NCI-H748 (cell line): Measurements from ENCODE around the gene CD244.

Experiments
- DNase-seq: peaks from one replicate; lab custom pipeline; 2025; ENCODE audit not compliant: unreplicated experiment; lab: John Stamatoyannopoulos, UW

CD244 gene

DNA sequence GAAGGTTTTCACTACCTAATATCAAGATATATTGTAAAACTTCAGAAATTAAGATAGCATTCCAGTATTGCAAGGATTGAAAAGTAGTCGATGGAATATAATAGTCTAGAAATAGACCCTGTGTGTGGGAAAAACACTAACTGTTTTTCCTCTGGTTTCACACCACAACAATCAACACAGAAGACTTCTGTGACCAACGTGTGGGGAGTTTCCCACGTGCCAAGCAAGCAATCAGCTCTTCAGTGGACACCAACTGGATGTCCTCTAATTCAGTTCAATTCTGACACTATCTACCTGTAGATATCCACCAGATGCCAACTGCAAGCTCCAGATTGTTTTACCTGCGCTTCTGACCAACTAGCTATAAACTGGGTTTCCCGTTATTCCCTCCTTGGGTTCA, 12.1 kb downstream of the CD244 start:
- DNase-seq: no peak

DNA sequence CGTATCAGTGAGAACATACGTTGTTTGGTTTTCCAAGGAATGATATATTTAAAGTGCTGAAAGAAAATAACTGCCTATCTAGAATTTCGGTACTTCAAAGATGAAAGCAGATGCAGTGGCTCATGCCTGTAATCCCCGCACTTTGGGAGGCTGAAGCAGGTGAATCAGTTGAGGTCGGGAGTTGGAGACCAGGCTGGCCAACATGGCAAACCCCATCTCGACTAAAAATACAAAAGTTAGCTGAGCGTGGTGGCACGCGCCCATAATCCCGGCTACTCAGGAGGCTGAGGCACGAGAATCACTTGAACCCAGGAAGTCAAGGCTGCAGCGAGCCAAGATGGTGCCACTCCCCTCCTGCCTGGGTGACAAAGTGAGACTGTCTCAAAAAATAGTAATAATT, 16.4 kb downstream of the CD244 start:
- DNase-seq: no peak

DNA sequence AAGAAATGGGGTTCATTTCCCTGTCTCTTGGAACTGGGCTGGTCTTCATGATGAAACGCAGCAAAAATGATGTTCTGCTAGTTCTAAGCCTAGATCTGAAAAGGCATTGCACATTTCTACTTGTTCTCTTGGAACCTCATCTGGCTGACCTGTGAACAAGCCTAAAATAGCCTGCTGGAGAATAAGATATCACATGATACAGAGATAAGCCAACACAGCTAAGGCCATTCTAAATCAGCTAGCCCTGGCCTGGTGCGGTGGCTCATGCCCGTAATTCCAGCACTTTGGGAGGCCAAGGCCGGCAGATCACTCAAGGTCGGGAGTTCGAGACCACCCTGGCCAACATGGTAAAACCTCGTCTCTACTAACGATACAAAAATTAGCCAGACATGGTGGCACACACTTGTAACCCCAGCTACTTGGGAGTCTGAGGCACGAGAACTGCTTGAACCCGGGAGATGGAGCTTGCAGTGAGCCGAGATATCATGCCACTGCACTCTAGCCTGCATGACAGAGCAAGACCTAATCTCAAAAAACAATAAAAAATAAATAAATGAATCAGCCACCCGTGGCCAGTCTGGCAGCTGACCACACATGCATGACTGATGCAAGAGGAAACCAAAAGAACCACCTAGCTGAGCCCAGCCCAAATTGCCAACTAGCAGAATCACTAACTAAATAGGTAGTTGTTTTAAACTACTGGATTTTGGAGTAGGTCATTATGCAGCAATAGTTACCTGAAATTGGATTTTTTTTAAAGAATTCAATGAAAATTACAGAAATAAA, 18.0 kb downstream of the CD244 start:
- no peak for DNase-seq

DNA sequence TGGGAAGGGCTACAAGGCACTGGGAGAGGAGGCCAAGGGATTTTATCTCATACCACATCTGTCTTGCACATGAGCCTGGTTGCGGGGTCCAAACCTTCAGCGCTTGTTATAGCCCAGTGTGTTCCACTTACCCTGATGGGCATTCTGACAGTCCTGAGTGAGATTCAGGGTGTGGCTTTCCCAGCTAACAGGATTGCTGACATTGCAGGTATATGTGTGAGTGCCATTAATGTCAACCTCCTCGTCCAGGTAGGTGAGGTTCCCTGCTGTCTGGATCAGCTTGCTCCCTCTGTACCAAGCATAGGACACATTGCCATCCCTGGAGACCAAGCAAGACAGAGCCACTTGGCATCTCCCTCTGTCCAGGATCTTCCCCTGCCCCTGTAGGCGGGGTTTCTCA, 21.6 kb downstream of the CD244 start:
- DNase-seq: no peak

DNA sequence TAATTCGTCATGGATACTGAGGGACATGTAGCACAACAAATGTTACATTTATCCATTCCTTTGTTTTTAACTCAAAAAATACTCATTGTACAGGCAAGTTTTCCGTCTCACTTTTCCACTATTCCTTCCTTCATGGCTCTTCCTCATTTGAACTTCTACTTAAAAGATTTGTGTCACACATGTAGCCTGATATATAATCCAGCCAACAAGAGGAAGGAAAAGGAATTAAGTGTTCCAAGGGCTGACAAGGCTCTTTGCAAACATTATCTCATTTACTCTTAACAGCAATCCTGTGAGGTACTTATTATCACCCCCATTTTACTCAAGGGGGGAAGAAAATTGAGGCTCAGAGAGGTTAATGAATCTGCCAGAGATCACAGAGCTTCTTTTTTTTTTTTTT, 22.9 kb downstream of the CD244 start:
- DNase-seq: no peak

DNA sequence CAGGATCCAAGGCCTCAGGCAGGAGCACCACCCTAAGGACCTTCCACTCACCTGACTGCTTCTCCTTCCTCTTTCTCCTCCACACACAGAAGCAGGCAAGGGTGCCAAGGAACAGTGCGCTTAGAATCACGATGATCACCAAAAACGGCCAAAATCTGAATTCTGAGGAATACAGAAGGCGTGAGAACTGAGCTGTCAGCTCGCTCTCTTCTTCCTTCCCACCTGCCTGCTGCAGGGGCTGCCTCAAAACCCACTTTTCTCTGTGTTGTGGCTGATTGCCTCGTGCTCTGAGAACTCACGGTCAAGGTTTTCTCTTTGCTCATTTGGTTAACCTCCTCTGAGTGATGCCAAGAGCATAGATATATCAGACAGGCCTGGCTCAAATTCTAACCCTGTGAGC, 23.8 kb downstream of the CD244 start:
- DNase-seq: no peak

DNA sequence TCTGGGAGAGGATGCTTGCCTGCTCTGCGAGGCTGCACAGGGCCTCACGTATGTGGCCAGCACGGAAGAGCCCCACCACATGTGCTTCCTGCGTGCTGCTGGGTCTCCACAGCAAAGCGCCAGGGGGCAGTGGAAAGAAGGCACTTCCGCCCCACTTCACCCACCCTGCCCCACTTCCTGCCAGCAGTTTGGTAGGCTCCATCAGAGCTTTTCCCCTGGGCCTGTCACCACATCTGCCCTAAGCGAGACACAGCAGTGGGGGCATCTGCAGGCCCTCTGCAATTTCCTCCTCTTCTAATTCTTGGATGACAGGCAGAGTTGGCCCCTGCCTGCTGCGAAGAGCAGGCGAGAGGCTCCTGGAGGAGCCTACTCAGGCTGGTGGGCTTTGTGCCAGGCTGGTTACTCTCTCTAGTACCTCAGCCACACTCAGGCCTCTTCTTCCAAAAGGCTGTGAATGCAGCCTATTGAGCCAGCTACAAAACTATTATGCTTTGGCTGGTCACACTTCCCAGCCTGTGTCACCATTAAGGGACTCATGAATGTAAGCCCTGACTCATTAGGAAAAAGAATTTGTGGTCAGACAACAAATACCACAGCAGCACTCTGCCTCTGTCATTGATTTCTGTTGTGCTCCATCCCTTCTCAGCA, 25.0 kb downstream of the CD244 start:
- DNase-seq: no peak

DNA sequence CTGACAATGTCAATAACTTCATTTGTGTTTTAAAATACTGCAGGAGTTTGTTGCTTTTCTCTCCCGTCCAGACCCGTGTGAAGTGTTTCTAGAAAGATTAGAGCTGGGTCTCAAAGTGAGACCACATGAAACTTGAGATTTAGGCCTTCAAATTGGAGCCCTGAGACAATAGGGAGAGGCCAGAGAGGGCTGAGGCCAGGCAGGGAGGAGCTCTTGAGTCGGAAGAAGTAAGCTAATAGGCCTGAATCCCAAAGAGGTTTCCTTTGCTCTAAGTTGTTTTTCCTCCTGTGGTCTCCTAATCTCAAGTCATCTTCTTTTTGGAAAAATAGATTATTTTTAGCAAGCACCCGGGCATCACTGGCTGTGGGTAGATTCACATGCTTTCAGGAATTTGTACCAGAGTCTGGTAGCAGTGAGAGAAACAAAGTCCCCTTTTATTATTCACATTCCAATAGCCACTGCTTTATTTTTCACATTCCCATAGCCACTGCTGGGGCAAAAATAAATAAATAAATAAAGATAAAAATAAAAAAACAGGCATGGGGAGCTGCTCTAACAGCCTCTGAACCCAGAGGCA, 25.6 kb downstream of the CD244 start:
- DNase-seq: no peak

DNA sequence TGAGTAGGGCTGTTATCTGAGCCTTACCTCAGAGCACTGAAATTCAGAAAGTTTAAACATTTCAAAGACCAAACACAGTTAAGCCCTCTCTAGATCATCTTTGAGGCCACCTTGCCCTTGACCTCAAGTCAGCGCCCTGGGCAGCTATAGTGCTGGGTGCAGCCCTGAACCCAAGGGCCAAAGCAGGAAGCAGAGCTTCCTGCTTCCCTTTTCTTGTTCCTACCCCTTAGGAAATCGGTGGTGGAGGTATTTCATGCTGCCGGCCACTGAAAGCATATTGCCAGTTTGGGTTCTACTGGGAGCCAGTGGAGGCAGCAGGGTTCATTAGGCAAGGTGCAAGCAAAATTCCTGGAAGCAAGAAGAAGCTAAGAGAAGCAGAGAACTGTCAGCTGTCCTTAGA, 26.1 kb downstream of the CD244 start:
- no peak for DNase-seq

DNA sequence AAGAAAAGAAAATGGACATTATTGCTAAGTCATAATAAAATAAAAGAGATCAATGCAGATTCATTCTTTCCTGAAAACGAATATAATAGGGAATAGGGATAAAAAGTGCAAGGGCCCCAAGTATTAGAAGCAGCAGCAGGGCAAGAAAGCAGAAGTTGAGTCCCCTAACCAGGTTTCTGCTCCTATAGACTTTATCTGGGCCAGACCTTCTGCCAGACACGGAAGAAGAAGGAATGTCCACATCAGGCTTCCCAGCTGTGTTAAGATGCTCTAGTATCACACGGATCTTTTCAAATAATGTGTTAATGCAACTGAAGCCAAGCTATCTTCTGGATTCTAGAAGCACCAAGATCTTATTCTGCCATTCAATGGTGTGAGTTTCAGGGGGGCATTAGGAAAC, 26.9 kb downstream of the CD244 start:
- DNase-seq: no peak

DNA sequence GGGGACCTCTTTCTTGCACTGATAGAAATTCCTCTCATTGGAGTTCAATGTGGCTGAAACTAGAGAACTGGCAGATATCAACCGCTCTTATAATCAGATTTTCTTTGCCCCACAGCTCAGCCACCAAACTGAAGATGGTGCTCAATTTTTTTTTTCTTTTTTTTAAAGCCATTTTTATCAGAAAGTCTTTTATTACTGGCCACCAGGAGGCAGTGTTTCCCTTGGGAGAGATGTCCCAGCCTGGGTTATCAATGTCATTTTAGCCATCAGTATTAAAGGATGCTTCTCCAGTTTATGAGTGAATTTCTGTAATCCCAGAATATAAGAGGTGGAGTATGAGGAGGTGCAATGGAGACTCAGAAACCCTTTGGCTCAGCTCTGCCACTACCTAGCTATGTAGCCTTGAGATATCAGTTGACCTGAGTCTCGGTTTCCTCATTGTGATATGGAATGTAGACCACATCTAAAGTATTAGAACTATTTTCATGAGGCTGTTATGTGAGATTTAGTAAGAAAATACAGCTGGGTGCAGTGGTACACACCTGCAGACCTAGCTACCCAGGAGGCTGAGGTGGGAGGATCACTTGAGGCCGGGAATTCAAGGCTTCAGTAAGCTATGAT, 27.6 kb downstream of the CD244 start:
- peak; percentile 46 for DNase-seq

DNA sequence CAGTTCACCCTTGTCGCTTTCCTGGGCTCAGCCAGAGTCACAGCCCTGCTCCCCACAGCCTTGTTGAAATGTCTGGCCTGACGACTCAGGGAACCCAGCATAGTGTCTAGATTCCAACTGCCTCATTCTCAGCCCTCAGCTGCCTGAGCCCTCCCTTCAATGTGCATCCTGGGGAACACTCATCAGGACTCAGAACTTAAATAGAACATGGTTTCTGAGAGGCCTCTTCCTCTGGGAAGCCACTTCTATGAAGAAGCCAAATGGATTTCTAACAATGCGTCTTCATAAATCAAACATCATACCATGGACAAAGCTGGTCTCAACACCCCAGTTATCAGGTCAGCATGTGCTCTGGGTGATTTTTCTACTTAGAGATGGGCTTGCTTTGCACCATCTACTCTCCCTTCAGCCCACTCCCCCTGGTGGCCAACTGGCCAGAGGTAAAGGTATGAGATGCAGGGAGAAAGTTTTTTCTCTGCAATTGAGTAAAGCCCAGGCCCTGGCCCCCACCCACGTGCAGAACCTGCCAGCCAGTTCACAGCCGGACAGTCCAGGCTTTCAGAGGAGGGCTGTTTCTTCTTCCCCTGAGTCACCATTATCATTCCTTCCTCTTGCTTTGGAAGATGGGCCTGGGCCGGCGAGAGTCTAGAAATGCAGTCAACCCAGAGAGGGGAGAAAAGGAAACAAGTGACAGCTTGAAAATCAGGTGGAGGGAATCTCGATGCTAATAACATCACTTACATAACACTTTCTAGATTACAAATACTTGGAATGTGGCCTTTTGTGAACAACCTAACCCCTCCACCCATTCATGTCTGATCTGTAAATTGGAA, 32.1 kb downstream of the CD244 start:
- peak; percentile 29 for DNase-seq

DNA sequence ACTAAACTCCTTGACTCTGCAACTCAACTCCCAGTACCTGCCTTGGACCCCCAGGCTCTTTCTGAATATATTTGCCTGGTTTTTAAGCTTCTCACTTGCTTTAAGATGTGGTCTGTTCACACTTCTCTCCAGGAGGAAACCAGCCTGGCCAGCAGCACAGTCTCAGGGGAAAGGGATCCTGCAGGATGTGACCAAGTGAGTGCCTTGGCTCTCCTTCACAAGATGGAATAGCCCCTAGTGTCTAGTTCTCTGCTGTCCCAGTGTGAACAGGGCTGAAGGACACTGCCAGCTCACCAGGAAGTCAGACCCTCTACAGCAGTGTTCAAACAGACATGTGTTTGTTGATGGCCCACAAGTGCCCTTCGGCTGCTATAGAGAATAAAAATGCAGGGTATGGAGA, 32.9 kb downstream of the CD244 start:
- DNase-seq: no peak

DNA sequence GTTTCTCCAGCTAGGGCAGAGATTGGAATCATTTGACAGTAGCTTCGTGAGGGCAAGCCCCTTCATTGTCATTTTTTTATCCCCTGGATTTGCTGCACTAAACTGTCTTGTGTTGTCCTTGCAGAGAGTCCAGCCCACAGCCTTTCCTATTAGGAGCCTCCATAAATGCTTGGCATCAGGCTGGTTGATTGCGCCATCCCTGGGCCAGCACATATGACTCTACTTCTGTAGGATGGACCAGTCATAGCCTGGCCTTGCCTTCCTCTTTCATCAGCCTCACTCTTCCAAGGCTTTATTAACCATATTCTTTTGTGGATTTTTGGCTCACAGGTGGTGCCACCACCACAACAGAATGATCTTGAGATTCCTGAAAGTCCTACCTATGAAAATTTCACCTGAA, 35.3 kb downstream of the CD244 start:
- DNase-seq: no peak

DNA sequence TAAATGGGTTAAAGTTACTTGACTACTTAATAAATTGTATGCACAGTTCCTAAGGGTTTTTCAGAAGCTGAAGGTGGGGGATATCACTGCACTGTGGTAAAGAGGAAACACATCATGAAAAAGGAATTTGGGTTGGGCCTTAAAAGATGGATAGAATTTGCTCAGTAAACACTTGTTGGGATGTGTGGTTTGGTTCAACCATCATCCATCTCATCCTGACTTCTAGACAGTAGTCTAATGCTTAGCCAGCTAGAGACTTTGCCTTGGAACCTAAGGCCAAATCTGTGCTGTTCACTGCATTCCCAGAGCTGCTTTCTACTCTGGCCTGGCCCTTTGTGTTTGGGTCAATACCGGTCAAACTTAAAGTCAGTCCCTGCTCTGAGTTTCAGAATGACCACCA, 36.1 kb downstream of the CD244 start:
- no peak for DNase-seq

DNA sequence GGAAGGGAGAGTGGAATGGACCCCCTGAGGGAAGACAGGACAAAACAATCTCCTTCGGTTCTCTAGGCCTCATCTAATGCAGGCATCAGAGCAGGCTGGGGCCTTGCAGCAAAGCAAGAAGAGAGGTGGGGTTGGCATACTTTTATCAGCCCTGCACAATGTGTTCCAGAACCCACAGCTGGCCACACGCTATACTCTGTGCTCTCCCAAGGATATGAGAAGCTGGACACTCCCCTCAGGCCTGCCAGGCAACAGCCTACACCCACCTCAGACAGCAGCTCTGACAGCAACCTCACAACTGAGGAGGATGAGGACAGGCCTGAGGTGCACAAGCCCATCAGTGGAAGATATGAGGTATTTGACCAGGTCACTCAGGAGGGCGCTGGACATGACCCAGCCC, 39.4 kb downstream of the CD244 start:
- no peak for DNase-seq

DNA sequence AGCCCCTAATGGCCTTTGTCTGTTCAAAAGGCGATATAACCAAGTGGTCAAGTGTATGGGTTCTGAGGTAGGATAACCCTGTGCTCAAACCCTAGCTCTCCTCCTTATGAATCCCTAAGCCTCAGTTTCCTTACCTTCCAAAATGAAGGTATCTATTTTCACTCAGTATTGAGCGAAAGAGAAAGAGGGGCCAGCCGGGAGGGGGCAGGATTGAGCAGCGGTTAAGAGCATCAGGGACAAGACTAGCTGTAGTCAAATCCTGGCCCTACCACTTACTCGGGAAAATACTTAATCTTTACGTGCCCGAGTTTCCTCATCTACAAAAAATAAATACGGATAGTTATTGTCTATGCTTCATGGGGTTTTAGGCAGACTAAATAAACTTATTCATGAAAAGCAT, 41.1 kb downstream of the CD244 start:
- DNase-seq: peak; percentile 4

DNA sequence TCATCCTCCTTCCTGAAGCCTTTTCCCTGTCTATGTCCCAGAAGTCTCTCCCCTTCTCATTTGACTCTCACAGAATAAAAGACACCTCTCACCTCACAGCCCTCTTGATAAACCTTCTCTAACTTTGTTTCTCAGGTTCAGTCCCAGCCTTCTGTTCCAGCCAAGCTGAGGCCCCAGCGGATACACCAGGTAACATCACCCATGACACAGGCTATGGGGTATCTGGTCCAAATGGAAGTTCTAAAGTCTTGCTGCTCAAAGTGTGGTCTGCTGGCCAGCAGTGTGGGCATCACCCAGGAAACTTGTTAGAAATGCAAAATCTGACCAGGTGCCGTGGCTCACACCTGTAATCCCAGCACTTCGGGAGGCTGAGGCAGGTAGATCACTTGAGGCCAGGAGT, 43.5 kb downstream of the CD244 start:
- no peak for DNase-seq

DNA sequence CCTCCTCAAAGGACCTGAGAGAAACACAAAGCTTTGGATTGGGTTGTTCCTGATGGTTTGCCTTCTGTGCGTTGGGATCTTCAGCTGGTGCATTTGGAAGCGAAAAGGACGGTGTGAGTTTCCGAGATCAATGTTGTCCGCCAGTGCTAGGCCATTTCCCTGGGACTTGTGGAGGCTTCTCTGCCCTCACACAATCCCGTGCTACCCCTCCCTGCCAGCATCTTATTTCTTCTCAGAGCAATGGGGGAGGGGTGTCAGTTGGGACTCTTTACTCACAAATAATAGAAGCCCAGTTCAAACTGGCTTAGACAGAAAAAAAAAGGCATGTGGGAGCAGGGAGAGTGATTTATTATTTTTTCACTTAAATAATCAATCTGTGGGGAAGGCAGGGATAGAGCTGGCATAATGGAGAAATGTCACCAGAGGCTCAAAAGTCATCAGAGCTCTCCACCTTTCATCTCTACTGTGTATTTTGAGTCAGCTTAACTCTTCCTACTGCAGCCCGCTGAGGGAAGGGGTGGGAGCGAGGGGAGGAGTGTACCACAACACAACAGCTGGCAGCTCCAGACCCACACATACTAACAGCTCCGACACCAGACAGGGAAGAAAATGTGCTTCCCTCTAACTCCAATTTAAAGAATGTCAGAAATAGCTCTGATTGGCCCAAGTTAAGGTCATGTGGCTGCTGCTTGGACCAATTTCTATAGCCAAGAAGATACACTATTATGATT, 44.3 kb downstream of the CD244 start:
- no peak for DNase-seq

DNA sequence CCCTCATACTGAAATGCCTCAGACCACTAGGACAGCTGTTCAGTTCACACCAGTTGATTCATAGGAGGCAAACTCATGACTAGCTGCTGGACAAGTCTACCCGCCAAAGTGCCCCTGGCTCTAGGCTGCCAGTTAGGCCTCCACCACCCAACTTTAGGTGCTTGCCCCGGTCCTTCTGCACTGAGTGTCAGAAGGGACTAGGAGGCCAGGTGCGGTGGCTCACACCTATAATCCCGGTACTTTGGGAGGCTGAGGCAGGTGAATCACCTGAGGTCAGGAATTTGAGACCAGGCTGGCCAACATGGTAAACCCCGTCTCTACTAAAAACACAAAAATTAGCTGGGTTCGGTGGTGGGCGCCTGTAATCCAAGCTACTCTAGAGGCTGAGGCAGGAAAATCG, 47.8 kb downstream of the CD244 start:
- no peak for DNase-seq

DNA sequence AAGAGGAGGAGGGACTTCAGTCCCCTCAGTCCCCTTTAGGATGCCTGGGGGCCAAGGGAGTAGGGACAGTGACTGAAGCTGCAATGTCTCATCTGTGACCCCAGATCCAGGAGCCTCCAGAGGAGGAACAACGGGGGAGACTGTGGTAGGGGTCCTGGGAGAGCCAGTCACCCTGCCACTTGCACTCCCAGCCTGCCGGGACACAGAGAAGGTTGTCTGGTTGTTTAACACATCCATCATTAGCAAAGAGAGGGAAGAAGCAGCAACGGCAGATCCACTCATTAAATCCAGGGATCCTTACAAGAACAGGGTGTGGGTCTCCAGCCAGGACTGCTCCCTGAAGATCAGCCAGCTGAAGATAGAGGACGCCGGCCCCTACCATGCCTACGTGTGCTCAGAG, 48.4 kb downstream of the CD244 start:
- DNase-seq: no peak
